ENCODE results near the gene SHROOM2. TPM values are rescaled to one million over a fixed set of nuclear protein-coding genes. Genes with fewer than 3 reads are reported as not detected.

The SHROOM2 gene
- 1.8 and 2.4 TPM in 2 replicates for total RNA-seq

GRCh38 chrX:9785944-9786797 is at the start of gene SHROOM2:
Gene SHROOM2 (plus strand): TSS chrX:9786429. CDS start chrX:9786546, 117 bp downstream.
- Histone ChIP-seq H3K36me3 (ENCODE audit: control insufficient read depth, insufficient read depth, low read length) (no peaks in the 10 kb centered on the region), H3K4me3 (ENCODE audit: low read depth, low read length) (peak within 1 kb of the TSS; percentile 59), H3K27me3 (ENCODE audit: control insufficient read depth, insufficient read depth, low read length) (no peaks in the 10 kb centered on the region)
- no peak for TF ChIP-seq CTCF (IDR thresholded peaks at IDR 0.05; ENCODE audit: insufficient read depth, low read length, severe bottlenecking)
- FAIRE-seq: no peak
- DNase-seq (ENCODE audit: low read depth): no peak

- no peak overlapping the region for H3K4me3 ChIP-seq (ENCODE audit: low read depth, low read length)
- no peaks in the 10 kb centered on the region for H3K36me3 ChIP-seq (ENCODE audit: control insufficient read depth, insufficient read depth, low read length)
- FAIRE-seq (no peak), DNase-seq (ENCODE audit: low read depth) (peak; percentile 0)
- no peak for TF ChIP-seq CTCF (IDR thresholded peaks at IDR 0.05; ENCODE audit: insufficient read depth, low read length, severe bottlenecking)
- H3K27me3 ChIP-seq (ENCODE audit: control insufficient read depth, insufficient read depth, low read length): no peaks in the 10 kb centered on the region
These were observed 48.9 kb upstream of the SHROOM2 start for GRCh38 chrX:9737363-9737762.

- no peak for TF ChIP-seq CTCF (IDR thresholded peaks at IDR 0.05; ENCODE audit: insufficient read depth, low read length, severe bottlenecking)
- FAIRE-seq (no peak), DNase-seq (ENCODE audit: low read depth) (no peak)
These were observed 48.1 kb upstream of the SHROOM2 start for GRCh38 chrX:9738151-9738550.

GRCh38 chrX:9739130-9739529 is 47.1 kb upstream of the SHROOM2 start:
- FAIRE-seq (no peak), DNase-seq (ENCODE audit: low read depth) (no peak)
- no peaks in the 10 kb centered on the region for H3K36me3 ChIP-seq (ENCODE audit: control insufficient read depth, insufficient read depth, low read length)
- H3K4me3 ChIP-seq (ENCODE audit: low read depth, low read length): no peak overlapping the region
- TF ChIP-seq CTCF (IDR thresholded peaks at IDR 0.05; ENCODE audit: insufficient read depth, low read length, severe bottlenecking): no peak
- no peaks in the 10 kb centered on the region for H3K27me3 ChIP-seq (ENCODE audit: control insufficient read depth, insufficient read depth, low read length)

More at GRCh38 chrX:9738151-9738550, 48.1 kb upstream of the SHROOM2 start:
- no peak overlapping the region for H3K4me3 ChIP-seq (ENCODE audit: low read depth, low read length)
- no peaks in the 10 kb centered on the region for H3K27me3 ChIP-seq (ENCODE audit: control insufficient read depth, insufficient read depth, low read length)
- no peaks in the 10 kb centered on the region for H3K36me3 ChIP-seq (ENCODE audit: control insufficient read depth, insufficient read depth, low read length)

- Histone ChIP-seq H3K36me3 (ENCODE audit: control insufficient read depth, insufficient read depth, low read length) (no peaks in the 10 kb centered on the region), H3K27me3 (ENCODE audit: control insufficient read depth, insufficient read depth, low read length) (no peaks in the 10 kb centered on the region), H3K4me3 (ENCODE audit: low read depth, low read length) (no peak overlapping the region)
- peak; percentile 48 for DNase-seq (ENCODE audit: low read depth)
- FAIRE-seq: no peak
- TF ChIP-seq CTCF (IDR thresholded peaks at IDR 0.05; ENCODE audit: insufficient read depth, low read length, severe bottlenecking): no peak
These were observed 40.7 kb upstream of the SHROOM2 start for GRCh38 chrX:9745417-9746115.
